Glutamatergic neuron (in vitro differentiated cells): ENCODE results near the gene TRIP12. TPM values are rescaled to one million over a fixed set of nuclear protein-coding genes. Genes with fewer than 3 reads are reported as not detected.

Source experiments
- DNase-seq: peaks from one replicate; pipeline ENCODE4 v3.0.0; 2022
- H3K27ac Mint-ChIP-seq: one replicate; pipeline ENCODE4 v1.8.0; 2020; ENCODE audit warnings: mild to moderate bottlenecking, mixed read lengths, inconsistent platforms; ENCODE audit not compliant: unreplicated experiment
- H3K27me3 Mint-ChIP-seq: one replicate; pipeline ENCODE4 v1.8.0; 2020; ENCODE audit warnings: mild to moderate bottlenecking, moderate library complexity, mixed read lengths, inconsistent platforms; ENCODE audit not compliant: unreplicated experiment
- H3K36me3 Mint-ChIP-seq: one replicate; pipeline ENCODE4 v1.8.0; 2020; ENCODE audit warnings: mild to moderate bottlenecking, mixed read lengths, inconsistent platforms; ENCODE audit not compliant: unreplicated experiment
- H3K4me1 Mint-ChIP-seq: one replicate; pipeline ENCODE4 v1.8.0; 2020; ENCODE audit warnings: mild to moderate bottlenecking, low read depth, mixed read lengths, inconsistent platforms; ENCODE audit not compliant: unreplicated experiment
- H3K4me3 Mint-ChIP-seq: one replicate; pipeline ENCODE4 v1.8.0; 2020; ENCODE audit warnings: mild to moderate bottlenecking, mixed read lengths, inconsistent platforms; ENCODE audit not compliant: unreplicated experiment
- H3K9me3 Mint-ChIP-seq: one replicate; pipeline ENCODE4 v1.8.0; 2020; ENCODE audit warnings: mild to moderate bottlenecking, moderate library complexity, mixed read lengths, inconsistent platforms; ENCODE audit not compliant: unreplicated experiment
- CTCF ChIP-seq: fragments of 200-600 bp; sonication (generic); IDR thresholded peaks from one replicate; pipeline ENCODE4 v1.5.0; 2021; ENCODE audit not compliant: partially characterized antibody, unreplicated experiment
- total RNA-seq: library from RNA; stranded (reverse); fragmentation: NEBNext Ultra II Directional; extraction: Animal tissue kit (Norgen Biotek cat#: 25700); gene quantifications from one replicate; pipeline ENCODE4 v1.2.1, GENCODE V29; 2021; ENCODE audit not compliant: unreplicated experiment

Gene TRIP12
- total RNA-seq, 1 donor from 2014 or later, result 192 TPM

- peaks cover 2% of the 10 kb centered on the region for H3K4me1 Mint-ChIP-seq
- H3K9me3 Mint-ChIP-seq, result peaks cover 1% of the 10 kb centered on the region
- TF ChIP-seq CTCF, result no peak
- H3K4me3 Mint-ChIP-seq, result no peak overlapping the region
- peaks cover 2% of the 10 kb centered on the region for H3K27me3 Mint-ChIP-seq
- H3K27ac Mint-ChIP-seq, result no peak overlapping the region
- no peaks in the 10 kb centered on the region for H3K36me3 Mint-ChIP-seq
- no peak for DNase-seq
These were observed 201.7 kb downstream of the TRIP12 start for GRCh38 chr2:229719926-229720647.

GRCh38 chr2:229718057-229718456 is 203.8 kb downstream of the TRIP12 start:
- DNase-seq, result no peak
- Mint-ChIP-seq H3K36me3 (peaks cover under 1% of the 10 kb centered on the region), H3K4me1 (peaks cover 2% of the 10 kb centered on the region), H3K27ac (no peak overlapping the region), H3K27me3 (peaks cover 2% of the 10 kb centered on the region), H3K4me3 (no peak overlapping the region), H3K9me3 (peaks cover 3% of the 10 kb centered on the region)
- no peak for TF ChIP-seq CTCF

GRCh38 chr2:229715895-229716507 is 205.8 kb downstream of the TRIP12 start:
- H3K27me3 Mint-ChIP-seq, result peaks cover 5% of the 10 kb centered on the region
- peaks cover 6% of the 10 kb centered on the region for H3K36me3 Mint-ChIP-seq
- H3K9me3 Mint-ChIP-seq, result peaks cover 6% of the 10 kb centered on the region
- peak overlapping the region; percentile 14 for H3K4me3 Mint-ChIP-seq
- peak; percentile 39 for DNase-seq
- peak; percentile 71 for TF ChIP-seq CTCF
- peaks cover 6% of the 10 kb centered on the region for H3K4me1 Mint-ChIP-seq
- peak overlapping the region; percentile 20 for H3K27ac Mint-ChIP-seq

- peaks cover 6% of the 10 kb centered on the region for H3K36me3 Mint-ChIP-seq
These were observed 206.9 kb downstream of the TRIP12 start for GRCh38 chr2:229714736-229715541.

More at GRCh38 chr2:229714736-229715541, 206.9 kb downstream of the TRIP12 start:
- Mint-ChIP-seq H3K9me3 (peaks cover 7% of the 10 kb centered on the region), H3K27ac (peak overlapping the region; percentile 38), H3K4me3 (peak overlapping the region; percentile 75), H3K27me3 (peaks cover 5% of the 10 kb centered on the region), H3K4me1 (peaks cover 12% of the 10 kb centered on the region)
- DNase-seq, result peak; percentile 46
- no peak for TF ChIP-seq CTCF
